Central memory CD4-positive, alpha-beta T cell (primary cell): ENCODE results near the gene NDEL1.

ENCODE experiments used
- DNase-seq: peaks from one replicate; pipeline ENCODE4 v3.0.0; 2022

Gene NDEL1

GRCh38 chr17:8506145-8506544 is 70.5 kb downstream of the NDEL1 start:
- no peak for DNase-seq

GRCh38 chr17:8514801-8515200 is 79.1 kb downstream of the NDEL1 start:
- no peak for DNase-seq
